GM21367 (cell line): ENCODE data around the gene GLI1.
"Not testable (repeated sequence)": the region's sequence is repeated elsewhere in the genome, so short reads cannot be mapped to it uniquely, and the experiment has no call there.

Source experiments
- ATAC-seq: cut with Tn5 transposase; IDR thresholded peaks from one replicate; pipeline ENCODE4 v1.9.1; 2021; ENCODE audit not compliant: unreplicated experiment

Gene GLI1

GRCh38 chr12:57459750-57460467 is at the start of gene GLI1:
Gene GLI1 (plus strand): TSS chr12:57459785. CDS start chr12:57463692, 3,907 bp downstream.
- ATAC-seq = no peak

DNA sequence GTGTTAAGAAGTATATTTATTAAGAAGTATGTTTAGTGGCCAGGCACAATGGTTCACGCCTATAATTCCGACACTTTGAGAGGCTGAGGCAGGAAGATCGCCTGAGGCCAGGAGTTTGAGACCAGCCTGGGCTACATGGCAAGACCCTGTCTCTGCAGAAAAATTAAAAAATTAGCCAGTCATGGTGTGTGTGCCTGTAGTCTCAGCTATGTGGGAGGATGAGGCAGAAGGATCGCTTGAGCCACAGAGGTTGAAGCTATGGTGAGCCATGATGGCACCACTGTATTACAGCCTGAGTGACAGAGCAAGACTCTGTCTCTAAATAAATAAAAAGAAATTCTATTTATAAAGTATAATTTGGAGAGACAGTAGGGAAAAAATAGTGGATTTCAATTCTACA is 49.1 kb upstream of the GLI1 start:
- ATAC-seq = no peak

- not testable (repeated sequence) for ATAC-seq
Observed at GRCh38 chr12:57414160-57414559, 45.4 kb upstream of the GLI1 start.

DNA sequence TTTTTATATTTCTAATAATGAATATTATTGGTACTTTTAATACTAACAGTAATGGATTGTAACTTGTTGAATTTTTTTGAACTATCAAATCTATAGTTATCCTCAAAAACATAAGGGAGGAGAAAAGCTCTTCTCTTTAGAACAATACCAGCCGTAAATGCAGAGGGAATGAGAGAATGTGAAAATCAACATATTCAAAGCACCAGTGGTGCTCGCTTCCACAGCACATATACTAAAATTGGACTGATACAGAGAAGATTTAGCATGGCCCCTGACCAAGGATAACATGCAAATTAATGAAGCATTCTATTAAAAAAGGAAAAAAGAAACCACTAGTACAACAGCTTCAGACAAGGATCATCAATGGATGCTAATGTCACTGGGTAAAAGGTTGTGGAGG is 44.5 kb upstream of the GLI1 start:
- ATAC-seq = no peak

DNA sequence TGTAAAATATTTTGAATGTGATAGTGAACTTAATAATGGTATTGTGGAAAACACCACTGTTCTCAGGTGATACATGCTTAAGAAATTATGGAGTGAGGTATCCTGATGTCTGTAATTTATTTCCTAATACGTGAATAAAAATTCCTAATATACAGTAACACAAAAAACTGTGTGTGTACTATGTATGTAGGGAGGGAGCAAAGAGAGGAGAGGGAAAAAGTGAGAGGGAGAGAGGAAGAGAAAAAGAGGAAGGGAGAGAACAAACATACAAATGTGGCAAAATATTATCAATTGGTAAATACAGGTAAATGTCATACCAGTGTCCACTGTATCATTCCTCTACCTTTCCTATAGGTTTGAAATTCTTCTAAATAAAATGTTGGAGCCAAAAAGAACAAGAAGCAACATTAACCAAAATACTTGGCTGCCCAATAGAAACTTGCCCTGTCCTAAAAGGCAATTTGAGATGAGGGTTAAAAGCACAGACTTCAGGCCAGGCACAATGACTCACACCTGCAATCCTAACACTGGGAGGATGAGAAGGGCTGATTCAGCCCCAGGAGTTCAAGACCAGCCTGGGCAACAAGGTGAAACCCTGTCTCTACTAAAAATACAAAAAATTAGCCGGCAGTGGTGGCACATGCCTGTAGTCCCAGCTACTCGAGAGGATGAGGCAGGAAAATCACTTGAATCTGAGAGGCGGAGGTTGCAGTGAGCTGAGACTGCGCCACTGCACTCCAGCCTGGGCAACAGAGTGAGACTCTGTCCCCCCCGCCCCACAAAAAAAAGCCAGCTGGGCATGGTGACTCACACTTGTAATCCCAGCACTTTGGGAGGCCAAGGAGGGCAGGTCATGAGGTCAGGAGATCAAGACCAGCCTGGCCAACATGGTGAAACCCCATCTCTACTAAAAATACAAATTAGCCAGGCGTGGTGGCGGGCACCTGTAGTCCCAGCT is 43.3 kb upstream of the GLI1 start:
- no peak for ATAC-seq

DNA sequence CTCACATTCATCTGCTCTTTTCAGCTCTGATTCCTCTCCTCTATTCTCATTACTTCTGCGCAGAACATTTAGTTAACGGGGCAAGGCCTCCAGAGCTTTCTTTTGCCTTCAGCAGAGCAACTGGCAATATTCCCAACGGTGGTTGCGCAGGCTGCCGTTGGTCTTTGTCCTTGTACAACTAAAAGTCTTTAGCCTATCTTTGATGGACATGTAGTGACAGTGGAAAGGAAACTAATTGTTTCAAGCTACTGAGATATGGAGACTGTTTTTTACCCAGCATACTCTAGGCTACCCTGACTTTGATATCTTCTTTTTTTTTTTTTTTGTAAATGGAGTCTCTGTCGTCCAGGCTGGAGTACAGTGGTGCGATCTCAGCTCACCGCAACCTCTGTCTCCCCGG is 41.3 kb upstream of the GLI1 start:
- ATAC-seq = no peak

GRCh38 chr12:57419495-57419894 is 40.1 kb upstream of the GLI1 start:
- no peak for ATAC-seq

DNA sequence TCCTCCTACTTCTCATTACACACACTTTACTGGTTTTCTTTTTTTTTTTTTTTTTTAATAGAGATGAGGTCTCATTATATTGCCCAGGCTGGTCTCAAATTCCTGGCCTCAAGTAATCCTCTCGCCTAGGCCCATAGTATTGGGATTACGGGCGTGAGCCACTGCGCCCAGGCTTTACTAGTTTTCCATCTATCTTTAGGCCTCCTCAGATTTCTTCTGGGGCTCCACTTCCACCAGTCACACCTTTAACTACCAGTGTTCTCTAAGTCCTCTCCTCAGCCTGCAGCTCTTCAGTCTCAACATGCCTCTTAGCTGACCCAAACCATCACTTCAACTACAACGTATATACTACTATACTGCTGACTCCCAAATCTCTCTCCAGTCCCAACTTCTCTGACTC is 39.1 kb upstream of the GLI1 start:
- ATAC-seq = no peak

GRCh38 chr12:57426948-57427347 is 32.6 kb upstream of the GLI1 start:
- ATAC-seq = not testable (repeated sequence)

GRCh38 chr12:57428965-57429364 is 30.6 kb upstream of the GLI1 start:
- no peak for ATAC-seq

- ATAC-seq = no peak
Observed at GRCh38 chr12:57429473-57430111, 30.0 kb upstream of the GLI1 start.

DNA sequence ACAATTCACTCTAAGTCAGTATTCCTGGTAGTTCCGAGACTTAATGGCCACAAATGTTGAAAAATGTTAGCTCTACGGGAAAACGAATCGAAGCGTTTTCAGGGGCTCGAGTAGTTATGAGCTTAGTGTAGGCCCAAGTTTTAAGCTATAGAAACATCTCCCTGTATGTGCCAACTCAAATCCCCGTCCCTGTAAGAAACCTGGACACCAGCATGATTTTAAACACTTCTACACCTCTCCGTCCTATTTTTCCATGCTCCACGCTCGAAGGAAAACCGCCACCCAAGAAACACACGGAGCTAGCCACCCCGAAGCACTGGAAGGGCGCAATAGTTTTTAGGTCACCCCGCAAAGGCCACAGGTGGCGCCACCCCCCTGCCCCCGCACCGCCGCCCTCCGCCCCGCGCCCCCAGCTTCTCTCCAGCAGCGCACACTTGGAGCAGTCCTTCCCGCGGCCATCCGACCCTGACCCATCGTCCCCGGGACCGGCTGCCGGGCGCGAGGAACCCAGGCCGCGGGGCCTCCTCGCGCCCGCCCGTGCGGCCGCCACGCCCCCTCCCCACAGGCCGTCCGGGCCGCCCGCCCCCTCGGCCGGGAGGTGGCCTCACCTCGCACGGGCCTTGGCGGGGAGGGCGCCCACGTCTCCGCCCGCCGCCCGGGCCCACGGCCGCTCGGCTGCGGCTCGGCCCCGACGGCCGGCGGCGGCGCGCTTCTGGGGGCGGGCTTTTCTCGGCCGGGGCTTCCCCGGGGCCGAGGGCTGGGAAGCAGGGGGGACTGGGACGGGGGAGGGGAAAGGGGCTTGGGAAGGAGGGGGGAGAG is 29.3 kb upstream of the GLI1 start:
- peak; percentile 44 for ATAC-seq

- peak; percentile 88 for ATAC-seq
Observed at GRCh38 chr12:57430931-57431566, 28.5 kb upstream of the GLI1 start, which contains the start of gene R3HDM2. Gene R3HDM2 (minus strand): TSS chr12:57431043. CDS start chr12:57310428, 120,615 bp downstream.

GRCh38 chr12:57431654-57432188 is 27.9 kb upstream of the GLI1 start:
- ATAC-seq = no peak

DNA sequence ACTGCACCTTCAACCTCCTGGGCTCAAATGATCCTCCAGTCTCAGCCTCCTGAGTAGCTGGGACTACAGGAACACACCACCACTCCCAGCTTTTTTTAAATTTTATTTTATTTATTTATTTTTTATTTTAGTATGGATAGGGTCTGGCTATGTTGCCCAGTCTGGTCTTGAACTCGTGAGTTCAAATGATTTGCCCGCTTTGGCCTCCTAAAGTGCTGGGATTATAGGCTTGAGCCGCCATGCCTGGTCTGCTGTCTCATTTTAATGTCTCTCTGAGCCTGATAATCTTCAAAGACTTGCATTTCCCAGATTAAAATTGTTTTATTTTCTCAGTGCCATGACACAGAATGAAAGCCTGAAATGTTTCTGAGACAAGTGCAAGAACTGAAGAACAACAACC is 26.2 kb upstream of the GLI1 start:
- no peak for ATAC-seq

- ATAC-seq = no peak
Observed at GRCh38 chr12:57434517-57435223, 24.9 kb upstream of the GLI1 start, which contains the start of gene INHBC. Gene INHBC (plus strand): TSS chr12:57434784. CDS start chr12:57434887, 103 bp downstream.

DNA sequence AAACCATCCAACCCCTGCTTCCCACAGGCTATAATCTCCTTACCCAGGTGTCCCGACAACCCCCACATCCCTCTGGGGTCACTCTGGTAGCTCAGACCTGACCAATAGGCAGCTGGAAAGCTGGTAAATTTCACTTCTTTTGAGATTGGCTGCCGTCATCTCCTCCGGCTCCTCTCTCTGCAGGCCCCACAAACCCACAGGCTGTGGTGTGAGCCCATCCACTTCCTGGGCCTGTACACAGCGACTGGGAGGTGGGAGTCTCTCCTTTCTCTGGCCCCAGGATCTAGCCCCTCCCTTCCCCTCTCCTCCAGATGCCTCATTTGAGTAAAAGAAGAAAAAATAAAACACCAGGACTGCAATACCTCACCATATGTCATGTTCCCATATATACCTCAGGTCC is 24.3 kb upstream of the GLI1 start:
- no peak for ATAC-seq

- no peak for ATAC-seq
Observed at GRCh38 chr12:57438400-57438799, 21.2 kb upstream of the GLI1 start.

DNA sequence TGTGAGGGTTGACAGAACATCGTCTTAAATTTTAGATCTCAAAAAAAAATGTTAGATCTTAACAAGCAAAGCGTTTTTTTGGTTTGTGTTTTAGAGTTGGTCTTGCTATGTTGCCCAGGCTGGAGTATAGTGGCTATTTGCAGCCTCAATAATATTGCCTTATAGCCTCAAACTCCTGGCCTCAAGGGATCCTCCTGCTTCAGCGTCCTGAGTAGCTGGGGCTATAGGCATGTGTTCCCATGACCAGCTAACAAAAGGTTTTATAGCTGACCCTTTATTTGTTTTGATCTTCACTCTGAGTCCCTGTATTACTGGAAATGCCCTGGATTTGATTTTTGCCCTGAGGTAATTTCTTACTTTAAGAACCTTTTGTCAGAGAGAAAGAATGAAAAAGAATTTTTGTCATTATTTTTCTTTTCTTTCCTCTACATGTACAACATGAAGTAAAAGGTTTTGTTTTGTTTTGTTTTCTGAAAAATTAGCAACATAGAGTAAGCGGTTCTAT is 19.8 kb upstream of the GLI1 start:
- ATAC-seq = no peak
